Measurements from ENCODE around the gene TGOLN2. TPM values are rescaled to one million over a fixed set of nuclear protein-coding genes. Genes with fewer than 3 reads are reported as not detected.
A peak's percentile ranks its signal among the peaks of the same experiment; 100 is the strongest.

The TGOLN2 gene
- total and polyA plus RNA-seq, 2 of the 13 experiments (the other 11 are each of a cell fraction or from before 2014, with no cell fraction given): 99.6 to 155 TPM

DNA sequence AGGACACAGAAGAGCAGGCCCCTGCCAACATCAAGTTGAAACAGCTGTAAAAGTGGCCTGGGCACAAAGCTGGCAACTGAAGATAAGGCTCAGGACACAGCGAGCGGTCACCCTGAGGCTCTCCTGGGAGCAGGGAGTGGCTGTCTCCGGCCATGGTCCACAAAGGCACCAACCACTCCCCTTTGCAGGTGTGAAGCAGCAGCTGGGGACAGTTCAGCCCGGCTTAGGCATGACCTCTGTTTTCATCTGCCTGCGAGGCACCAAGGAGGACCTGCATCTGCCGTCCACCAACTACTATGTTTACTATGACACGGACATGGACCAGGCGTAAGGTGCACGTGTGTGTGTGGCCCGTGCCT is 12.9 kb downstream of the TGOLN2 start (continued):
- TF ChIP-seq ZFP62 (CRISPR knock-in tag; IDR thresholded peaks at IDR 0.05) (no peak), POLR2A (IDR thresholded peaks at IDR 0.05; ENCODE audit: insufficient read depth in 1 of 2, low read depth in 2 of 2, low read length in 2 of 2) (no peak), HMG20B (CRISPR knock-in tag; conservative IDR thresholded peaks at IDR 0.05) (no peak), ZNF33B (CRISPR knock-in tag; IDR thresholded peaks at IDR 0.05) (no peak), ZBTB8A (CRISPR knock-in tag; IDR thresholded peaks at IDR 0.05; ENCODE audit: borderline replicate concordance, low read depth) (no peak), ZMAT3 (CRISPR knock-in tag; conservative IDR thresholded peaks at IDR 0.05) (no peak), NFATC3 (CRISPR knock-in tag; IDR thresholded peaks at IDR 0.05) (no peak), ZNF3 (CRISPR knock-in tag; IDR thresholded peaks at IDR 0.05) (no peak), RBM22 (optimal IDR thresholded peaks at IDR 0.05; ENCODE audit: low read length) (peak; percentile 8), YEATS4 (CRISPR knock-in tag; IDR thresholded peaks at IDR 0.05; ENCODE audit: borderline replicate concordance) (no peak), GABPA (IDR thresholded peaks at IDR 0.05; ENCODE audit: low read depth, low read length) (no peak), GABPA (CRISPR knock-in tag; IDR thresholded peaks at IDR 0.05; ENCODE audit: low read depth) (no peak), KDM5B (CRISPR knock-in tag; IDR thresholded peaks at IDR 0.05; ENCODE audit: borderline replicate concordance) (no peak), MYNN (CRISPR knock-in tag; IDR thresholded peaks at IDR 0.05; ENCODE audit: low read depth) (no peak), SMC3 (IDR thresholded peaks at IDR 0.05; ENCODE audit: low read length) (no peak), ELF4 (CRISPR knock-in tag; IDR thresholded peaks at IDR 0.05; ENCODE audit: borderline replicate concordance) (no peak), ZNF205 (CRISPR knock-in tag; IDR thresholded peaks at IDR 0.05) (0 out of 2 replicates have a peak, but pooled peaks have one; percentile 46)
- TF ChIP-seq, protein P1, sequence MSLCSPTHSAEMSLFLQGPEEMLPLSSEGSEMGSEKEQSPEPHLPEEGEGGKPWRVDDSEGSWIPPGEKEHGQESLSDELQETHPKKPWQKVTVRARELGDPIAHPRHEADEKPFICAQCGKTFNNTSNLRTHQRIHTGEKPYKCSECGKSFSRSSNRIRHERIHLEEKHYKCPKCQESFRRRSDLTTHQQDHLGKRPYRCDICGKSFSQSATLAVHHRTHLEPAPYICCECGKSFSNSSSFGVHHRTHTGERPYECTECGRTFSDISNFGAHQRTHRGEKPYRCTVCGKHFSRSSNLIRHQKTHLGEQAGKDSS (CRISPR knock-in tag; IDR thresholded peaks at IDR 0.05; ENCODE audit: borderline replicate concordance, low read depth): 0 out of 2 replicates have a peak, but pooled peaks have one; percentile 30
- TF ChIP-seq, protein P2, sequence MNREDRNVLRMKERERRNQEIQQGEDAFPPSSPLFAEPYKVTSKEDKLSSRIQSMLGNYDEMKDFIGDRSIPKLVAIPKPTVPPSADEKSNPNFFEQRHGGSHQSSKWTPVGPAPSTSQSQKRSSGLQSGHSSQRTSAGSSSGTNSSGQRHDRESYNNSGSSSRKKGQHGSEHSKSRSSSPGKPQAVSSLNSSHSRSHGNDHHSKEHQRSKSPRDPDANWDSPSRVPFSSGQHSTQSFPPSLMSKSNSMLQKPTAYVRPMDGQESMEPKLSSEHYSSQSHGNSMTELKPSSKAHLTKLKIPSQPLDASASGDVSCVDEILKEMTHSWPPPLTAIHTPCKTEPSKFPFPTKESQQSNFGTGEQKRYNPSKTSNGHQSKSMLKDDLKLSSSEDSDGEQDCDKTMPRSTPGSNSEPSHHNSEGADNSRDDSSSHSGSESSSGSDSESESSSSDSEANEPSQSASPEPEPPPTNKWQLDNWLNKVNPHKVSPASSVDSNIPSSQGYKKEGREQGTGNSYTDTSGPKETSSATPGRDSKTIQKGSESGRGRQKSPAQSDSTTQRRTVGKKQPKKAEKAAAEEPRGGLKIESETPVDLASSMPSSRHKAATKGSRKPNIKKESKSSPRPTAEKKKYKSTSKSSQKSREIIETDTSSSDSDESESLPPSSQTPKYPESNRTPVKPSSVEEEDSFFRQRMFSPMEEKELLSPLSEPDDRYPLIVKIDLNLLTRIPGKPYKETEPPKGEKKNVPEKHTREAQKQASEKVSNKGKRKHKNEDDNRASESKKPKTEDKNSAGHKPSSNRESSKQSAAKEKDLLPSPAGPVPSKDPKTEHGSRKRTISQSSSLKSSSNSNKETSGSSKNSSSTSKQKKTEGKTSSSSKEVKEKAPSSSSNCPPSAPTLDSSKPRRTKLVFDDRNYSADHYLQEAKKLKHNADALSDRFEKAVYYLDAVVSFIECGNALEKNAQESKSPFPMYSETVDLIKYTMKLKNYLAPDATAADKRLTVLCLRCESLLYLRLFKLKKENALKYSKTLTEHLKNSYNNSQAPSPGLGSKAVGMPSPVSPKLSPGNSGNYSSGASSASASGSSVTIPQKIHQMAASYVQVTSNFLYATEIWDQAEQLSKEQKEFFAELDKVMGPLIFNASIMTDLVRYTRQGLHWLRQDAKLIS (CRISPR knock-in tag; IDR thresholded peaks at IDR 0.05): 0 out of 2 replicates have a peak, but pooled peaks have one; percentile 47
- TF ChIP-seq, protein P3, sequence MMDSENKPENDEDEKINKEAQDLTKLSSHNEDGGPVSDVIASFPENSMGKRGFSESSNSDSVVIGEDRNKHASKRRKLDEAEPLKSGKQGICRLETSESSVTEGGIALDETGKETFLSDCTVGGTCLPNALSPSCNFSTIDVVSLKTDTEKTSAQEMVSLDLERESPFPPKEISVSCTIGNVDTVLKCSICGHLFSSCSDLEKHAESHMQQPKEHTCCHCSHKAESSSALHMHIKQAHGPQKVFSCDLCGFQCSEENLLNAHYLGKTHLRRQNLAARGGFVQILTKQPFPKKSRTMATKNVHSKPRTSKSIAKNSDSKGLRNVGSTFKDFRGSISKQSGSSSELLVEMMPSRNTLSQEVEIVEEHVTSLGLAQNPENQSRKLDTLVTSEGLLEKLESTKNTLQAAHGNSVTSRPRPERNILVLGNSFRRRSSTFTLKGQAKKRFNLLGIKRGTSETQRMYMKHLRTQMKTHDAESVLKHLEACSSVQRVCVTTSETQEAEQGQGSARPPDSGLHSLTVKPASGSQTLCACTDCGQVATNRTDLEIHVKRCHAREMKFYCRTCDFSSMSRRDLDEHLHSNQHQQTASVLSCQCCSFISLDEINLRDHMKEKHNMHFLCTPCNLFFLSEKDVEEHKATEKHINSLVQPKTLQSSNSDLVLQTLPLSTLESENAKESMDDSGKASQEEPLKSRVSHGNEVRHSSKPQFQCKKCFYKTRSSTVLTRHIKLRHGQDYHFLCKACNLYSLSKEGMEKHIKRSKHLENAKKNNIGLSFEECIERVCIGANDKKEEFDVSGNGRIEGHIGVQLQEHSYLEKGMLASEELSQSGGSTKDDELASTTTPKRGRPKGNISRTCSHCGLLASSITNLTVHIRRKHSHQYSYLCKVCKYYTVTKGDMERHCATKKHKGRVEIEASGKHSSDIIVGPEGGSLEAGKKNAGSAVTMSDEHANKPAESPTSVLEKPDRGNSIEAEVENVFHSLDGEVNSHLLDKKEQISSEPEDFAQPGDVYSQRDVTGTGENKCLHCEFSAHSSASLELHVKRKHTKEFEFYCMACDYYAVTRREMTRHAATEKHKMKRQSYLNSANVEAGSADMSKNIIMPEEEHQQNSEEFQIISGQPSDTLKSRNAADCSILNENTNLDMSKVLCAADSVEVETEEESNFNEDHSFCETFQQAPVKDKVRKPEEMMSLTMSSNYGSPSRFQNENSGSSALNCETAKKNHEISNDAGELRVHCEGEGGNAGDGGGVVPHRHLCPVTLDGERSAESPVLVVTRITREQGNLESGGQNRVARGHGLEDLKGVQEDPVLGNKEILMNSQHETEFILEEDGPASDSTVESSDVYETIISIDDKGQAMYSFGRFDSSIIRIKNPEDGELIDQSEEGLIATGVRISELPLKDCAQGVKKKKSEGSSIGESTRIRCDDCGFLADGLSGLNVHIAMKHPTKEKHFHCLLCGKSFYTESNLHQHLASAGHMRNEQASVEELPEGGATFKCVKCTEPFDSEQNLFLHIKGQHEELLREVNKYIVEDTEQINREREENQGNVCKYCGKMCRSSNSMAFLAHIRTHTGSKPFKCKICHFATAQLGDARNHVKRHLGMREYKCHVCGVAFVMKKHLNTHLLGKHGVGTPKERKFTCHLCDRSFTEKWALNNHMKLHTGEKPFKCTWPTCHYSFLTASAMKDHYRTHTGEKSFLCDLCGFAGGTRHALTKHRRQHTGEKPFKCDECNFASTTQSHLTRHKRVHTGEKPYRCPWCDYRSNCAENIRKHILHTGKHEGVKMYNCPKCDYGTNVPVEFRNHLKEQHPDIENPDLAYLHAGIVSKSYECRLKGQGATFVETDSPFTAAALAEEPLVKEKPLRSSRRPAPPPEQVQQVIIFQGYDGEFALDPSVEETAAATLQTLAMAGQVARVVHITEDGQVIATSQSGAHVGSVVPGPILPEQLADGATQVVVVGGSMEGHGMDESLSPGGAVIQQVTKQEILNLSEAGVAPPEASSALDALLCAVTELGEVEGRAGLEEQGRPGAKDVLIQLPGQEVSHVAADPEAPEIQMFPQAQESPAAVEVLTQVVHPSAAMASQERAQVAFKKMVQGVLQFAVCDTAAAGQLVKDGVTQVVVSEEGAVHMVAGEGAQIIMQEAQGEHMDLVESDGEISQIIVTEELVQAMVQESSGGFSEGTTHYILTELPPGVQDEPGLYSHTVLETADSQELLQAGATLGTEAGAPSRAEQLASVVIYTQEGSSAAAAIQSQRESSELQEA (CRISPR knock-in tag; IDR thresholded peaks at IDR 0.05; ENCODE audit: not compliant biosample characterization): no peak

Data from HepG2 (cell line).